GM23338 (cell line): ENCODE results near the gene PIAS4.

Source experiments
- CTCF ChIP-seq, 2 experiments: fragments of 200-600 bp in 1 of 2; sonication (generic) in 1 of 2; conservative IDR thresholded peaks; 2 replicates each; pipeline versions ENCODE4 v1.5.1 to v1.6.1; 2016 to 2017; ENCODE audit warnings: antibody characterized with exemption in 2 of 2, low read depth in 2 of 2, mild to moderate bottlenecking in 2 of 2, moderate library complexity in 1 of 2
- ETS1 ChIP-seq: IDR thresholded peaks from 2 replicates; pipeline ENCODE4 v1.6.1; 2016; ENCODE audit warnings: antibody characterized with exemption
- EZH2 ChIP-seq: fragments of 200-600 bp; sonication (generic); IDR thresholded peaks from one replicate; pipeline ENCODE4 v1.8.0; 2017; ENCODE audit warnings: antibody characterized with exemption, mild to moderate bottlenecking, low read depth; ENCODE audit not compliant: unreplicated experiment
- EZH2phosphoT487 ChIP-seq: fragments of 200-600 bp; sonication (generic); IDR thresholded peaks from one replicate; pipeline ENCODE4 v1.8.1; 2018; ENCODE audit warnings: antibody characterized with exemption; ENCODE audit not compliant: unreplicated experiment
- REST ChIP-seq: IDR thresholded peaks from one replicate; pipeline ENCODE4 v1.6.1; 2018; ENCODE audit warnings: antibody characterized with exemption; ENCODE audit not compliant: unreplicated experiment

- TF ChIP-seq CTCF (conservative IDR thresholded peaks at IDR 0.05; ENCODE audit: low read depth in 2 of 2) = no peak
- no peak for TF ChIP-seq EZH2
- no peak for TF ChIP-seq ETS1
- no peak for TF ChIP-seq EZH2phosphoT487
- no peak for TF ChIP-seq REST
Observed at GRCh38 chr19:4037301-4037949, 29.9 kb downstream of the PIAS4 start.
